ENCODE results near the gene CRHR2.
"Not testable (repeated sequence)": the region's sequence is repeated elsewhere in the genome, so short reads cannot be mapped to it uniquely, and the experiment has no call there.

The CRHR2 gene

DNA sequence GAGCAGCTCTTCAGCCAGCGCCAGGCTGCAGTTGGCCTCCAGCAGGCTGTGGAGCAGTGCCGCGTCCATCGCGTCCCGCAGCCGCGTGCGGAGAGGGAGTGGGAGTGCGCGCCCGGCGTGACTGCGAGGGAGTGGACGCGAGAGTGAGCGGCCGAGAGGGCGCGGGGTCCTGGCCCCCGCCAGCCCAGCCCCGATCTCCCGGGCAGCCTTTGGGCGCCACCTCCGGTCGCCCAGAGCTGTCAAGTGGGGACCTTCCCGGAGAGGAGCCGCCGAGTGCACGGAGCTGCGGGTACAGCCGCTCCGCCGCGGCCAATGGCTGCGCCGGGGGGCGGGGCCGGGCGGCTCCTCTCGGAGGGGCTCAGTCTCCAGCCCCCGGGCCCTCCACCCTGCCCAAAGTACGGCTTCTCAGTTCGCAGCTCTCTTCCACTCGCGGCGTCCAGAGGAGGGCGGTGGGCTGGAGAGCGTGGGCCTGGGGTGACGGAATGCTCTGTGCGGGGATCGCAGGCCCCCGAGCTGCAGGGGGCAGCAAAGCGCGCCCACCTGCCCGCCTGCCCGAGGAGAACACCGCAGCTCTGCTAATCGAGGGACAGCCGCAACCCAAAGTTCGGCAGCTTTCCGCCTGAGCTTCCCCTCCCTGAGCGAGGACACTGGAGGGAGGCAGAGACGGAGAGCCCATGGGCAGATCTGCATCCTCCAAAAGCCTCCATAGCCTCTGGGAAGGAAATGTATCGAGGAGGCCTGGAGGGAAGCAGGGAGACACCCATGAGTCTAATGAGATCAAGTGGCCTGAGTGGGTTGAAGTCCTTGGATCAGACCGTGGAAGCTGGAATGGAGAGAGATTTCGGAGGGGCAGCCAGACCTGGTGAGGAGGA lies at the start of gene CRHR2:
CRHR2 (minus strand) TSS at position 245 of the 872 bp plus-strand sequence; CDS start at position 69, 176 bp downstream.
- DNase-seq (ENCODE audit: low spot score): no peak

DNA sequence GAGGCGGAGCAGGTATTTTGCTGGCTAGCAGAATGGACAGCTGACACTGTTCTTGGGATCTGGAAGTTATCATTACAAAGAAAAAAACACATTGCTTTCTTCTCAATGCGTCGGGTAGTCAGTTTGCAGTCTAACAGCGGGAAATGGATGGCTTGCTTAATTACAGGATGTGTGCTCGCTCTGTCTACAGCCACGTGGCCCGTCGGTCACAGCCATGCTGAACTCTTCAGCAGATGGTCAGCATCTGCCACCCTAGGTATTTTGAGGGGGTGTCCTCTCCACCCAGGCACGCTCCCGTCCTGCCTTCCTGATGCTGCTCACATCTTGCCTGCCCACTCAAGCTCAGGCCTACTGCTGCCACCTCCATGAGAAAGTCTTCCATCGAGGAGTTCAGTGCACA lies 49.3 kb upstream of the CRHR2 start:
- no peak for DNase-seq (ENCODE audit: low spot score)

DNA sequence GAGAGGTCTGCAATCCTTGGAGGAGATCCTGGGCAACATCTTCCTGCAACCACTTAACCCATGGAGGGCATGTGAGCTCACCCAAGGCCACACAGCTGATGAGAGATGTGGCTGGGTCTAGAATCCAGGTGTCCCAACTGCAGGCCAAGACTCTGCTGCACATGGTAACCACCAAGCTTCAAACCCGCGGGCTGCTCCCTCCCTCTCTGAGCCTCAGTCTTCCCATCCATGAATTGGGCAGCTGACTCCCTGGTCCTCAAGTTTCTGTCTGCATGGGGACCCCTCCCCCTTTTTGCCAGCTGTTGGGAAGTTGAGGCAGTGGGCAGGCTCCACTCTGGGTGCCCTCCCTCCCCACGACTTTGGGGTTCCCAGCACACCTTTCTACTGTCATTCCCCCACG lies 48.7 kb upstream of the CRHR2 start:
- no peak for DNase-seq (ENCODE audit: low spot score)

DNA sequence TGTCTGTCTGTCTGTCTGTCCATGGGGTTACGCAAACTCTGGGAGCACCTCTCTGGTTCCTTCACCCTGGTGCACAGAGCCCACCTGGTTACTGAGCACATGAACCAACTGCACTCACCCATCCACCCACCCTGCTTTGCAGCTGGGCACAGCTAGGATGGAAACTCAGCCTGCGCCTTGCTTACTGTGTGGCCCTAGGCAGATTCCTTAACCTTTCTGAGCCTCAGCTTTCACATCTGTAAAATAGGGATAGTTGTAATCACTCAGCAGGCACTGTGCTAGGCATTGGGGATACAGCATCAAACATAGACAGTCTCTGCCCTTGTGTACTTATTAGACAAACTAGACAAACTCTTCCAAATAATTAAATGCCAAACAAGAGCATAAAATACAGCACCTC lies 47.8 kb upstream of the CRHR2 start:
- no peak for DNase-seq (ENCODE audit: low spot score)

DNA sequence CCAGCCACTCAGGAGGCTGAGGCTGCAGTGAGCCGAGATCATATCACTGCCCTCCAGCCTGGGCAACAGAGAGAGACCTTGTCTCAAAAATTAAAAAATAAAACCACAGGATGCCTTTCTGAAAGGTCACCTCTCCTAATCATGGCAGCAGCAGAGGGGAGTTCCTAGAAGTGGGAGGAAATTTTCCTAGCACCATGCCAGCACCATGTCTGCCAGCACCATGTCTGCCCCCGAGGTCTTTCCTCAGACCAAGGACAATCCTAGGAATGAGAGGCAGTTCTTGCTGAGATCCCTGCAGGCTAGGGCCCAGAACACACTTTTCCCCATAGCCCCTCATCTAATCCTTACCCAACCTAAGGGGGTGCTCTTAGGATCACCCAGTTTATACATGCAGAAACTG lies 47.4 kb upstream of the CRHR2 start:
- DNase-seq (ENCODE audit: low spot score): no peak

DNA sequence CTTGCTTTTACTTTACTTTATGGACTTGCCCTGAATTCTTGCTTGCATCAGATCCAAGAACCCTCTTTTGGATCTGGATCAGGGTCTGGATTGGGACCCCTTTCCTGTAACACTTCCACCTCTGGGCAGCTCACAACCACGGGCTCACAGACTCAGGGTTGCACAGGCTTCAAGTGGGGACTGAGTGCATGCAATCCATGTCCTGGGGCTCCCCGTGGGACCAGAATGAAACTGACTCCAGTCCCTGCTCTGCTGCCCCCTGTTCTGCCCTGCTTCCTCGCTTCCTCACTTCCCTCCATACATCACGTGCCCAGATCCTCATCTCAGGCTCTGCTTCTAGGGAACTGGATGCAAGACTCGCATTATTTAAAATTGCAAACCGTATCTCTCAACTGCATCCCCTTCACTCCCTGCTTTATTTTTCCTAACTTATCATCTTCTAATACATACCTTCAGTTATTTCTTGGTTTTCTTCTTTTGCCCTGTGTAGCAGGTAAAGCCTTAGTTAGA lies 46.4 kb upstream of the CRHR2 start:
- no peak for DNase-seq (ENCODE audit: low spot score)

DNA sequence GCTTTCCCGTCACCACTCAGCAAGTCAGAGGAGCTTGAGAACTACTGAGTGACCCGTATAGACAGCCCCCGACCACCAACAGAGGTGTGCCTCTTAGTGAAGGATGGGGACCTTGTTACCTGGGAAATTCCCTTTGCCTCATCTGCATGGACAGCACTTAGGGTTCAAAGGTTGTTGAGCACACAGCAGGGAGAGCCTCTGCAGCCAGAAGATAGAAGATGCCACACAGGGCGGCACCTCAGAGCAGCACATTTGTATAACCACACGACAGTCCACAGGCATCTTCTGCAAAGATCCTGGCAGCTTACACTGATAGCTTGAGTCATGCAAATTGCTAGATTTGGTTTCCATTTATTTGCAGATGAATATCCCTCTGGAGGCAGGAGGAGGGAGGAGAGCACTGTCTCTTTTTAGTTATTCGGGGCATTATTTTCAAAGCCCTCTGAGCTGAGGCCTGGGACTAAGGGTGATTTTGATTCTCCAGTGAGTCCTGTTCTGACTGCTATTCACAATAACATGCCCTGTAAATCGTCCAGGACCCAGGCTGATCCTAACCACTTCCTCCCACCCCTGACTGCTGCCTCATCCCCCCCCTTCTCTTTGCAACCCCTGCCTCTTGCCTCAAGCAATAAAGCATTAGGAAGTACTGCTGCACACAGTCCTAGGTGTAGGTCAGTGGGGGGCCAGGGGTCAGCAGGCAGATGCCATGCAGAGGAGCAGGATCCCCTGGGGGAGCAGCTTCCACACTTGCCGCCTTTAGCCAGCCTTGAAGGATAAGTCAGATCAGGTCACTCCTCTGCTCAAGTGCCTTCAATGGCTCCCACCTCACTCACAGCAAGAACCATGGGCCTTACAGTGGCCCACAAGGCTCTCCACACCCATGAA lies 45.0 kb upstream of the CRHR2 start:
- DNase-seq (ENCODE audit: low spot score): no peak

DNA sequence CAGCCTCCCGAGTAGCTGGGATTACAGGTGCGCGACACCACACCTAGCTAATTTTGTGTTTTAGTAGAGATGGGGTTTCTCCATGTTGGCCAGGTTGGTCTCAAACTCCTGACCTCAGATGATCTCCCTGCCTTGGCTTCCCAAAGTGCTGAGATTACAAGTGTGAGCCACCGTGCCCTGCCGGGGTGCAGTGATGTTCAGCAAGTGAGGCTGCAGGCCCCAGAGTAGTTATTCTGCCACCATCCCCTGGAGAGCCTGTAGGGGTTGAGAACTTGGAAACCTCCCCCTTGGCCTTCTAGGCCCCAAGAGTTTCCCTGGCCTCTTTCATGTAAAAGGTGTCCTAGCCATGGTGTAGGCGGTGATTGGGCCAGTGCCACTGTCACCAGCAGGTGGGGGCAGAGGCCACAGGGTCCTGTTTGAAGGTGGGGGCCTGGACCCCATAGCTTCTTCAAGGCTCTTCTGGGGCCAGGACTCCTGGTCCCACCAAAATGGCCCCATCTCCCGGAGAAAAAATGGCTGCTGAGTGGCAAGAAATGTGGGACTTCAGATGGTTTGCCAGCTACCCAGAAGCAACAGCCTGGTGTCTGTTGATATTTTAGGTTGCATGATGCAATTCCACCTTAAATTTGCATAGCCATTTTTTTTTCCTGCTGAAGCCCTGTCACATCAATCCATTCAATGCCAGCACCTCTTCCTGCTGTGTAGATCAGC lies 44.2 kb upstream of the CRHR2 start:
- no peak for DNase-seq (ENCODE audit: low spot score)

DNA sequence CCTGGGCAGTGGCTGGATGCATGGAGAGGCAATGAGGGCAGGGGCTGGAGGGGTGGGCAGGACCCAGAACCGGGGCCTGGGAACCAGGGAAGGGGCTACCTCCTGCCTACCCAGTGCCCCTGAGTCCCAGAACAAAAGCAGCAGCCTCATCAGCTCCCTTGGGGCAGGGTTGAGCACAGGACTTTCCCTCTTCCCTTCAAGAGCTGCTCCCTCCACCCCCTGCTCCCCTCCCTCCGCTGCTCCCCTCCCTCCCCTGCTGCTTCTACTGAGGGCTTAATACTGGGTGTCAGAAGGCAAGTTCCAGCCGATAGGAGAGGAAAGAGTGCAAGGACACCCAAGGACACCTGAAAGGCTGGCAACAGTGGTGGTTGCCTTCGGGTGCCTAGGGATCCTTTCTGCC lies 41.5 kb upstream of the CRHR2 start:
- no peak for DNase-seq (ENCODE audit: low spot score)

DNA sequence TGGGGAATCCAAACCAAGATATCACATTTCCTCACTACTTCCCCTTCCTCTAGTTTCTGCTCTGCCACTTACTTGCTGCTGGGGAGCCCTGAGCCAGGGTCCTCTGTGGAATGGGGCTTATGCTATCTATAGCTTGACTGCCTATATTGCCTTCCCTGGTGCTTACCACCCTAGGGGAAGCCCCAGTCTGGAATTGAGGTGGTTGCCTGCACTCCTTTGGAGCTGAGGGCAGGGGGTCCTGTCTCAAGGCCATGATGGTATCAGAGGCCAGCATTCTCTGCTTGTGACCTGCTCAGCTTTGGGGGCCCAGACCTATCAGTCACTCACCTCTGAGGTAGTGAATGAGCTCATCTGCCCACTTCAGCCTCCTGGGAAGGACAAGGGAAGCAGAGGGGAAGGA lies 40.4 kb upstream of the CRHR2 start:
- DNase-seq (ENCODE audit: low spot score): no peak

DNA sequence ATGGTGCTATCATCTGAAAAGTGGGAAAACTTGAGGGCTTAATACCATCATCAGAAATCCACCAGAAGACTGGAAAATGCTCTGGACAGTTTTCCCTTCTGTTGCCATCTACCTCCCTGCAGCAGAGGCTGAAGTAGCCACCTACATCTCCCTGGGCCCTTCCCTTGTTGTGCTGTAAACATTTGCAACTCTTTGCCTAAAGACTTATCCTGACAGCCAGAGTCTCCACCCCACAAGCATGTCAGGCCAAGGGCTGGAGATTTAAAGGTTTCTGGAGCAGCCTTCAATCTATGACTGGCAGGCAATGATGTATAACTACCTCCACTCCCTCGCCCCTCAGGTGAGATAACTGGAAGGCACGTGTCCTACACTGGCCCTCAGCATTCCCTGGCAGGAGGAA lies 39.9 kb upstream of the CRHR2 start:
- no peak for DNase-seq (ENCODE audit: low spot score)

DNA sequence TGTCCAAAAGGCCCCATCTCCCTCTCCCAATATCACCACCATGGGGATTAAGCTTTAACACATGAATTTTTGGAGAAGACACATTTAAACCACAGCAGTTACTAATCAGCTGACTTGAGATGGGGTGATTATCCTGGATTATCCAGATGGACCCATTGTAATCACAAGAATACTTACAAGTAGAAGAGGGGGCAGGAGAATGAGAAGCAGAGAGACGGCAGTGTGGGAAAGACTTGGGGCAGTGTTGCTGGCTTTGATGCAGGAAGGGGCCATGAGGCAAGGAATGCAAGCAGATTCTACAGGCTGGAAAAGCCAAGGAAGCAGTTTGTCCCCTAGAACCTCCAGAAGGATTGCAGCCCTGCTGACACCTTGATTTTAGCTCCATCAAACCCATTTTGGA lies 39.0 kb upstream of the CRHR2 start:
- DNase-seq (ENCODE audit: low spot score): no peak

DNA sequence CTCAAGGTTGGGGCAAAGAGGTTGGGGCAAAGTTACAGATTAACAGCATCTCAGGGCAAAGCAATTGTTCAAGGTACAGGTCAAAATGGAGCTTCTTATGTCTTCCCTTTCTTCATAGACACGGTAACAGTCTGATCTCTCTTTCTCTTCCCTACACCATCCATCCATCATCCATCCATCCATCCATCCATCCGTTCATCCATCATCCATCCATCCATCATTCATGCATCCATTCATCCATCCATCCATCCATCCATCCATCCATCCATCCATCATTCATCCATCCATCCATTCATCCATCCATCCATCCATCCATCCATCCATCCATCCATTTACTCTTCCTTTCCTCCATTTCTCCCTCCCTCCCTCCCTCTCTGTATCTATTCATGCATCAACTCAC lies 37.2 kb upstream of the CRHR2 start:
- DNase-seq (ENCODE audit: low spot score): not testable (repeated sequence)

DNA sequence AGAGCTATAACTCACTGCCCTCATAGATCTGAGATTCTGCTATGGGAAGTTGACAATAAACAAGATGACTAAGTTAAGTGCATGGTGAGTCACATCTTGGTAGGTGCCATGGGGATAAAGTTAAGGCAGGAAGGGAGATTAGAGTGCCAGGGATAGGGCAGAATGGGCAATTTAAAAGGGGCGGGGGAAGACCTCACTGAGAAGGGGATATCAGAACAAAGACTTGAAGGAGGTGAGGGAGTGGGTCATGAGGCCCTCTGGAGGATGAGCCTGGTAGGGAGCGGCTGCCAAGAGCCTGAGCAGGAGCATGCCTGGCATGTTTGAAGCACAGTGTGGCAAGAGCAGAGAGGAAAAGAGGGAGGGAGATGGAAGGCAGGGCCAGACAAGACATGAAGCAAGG lies 34.9 kb upstream of the CRHR2 start:
- DNase-seq (ENCODE audit: low spot score): no peak

DNA sequence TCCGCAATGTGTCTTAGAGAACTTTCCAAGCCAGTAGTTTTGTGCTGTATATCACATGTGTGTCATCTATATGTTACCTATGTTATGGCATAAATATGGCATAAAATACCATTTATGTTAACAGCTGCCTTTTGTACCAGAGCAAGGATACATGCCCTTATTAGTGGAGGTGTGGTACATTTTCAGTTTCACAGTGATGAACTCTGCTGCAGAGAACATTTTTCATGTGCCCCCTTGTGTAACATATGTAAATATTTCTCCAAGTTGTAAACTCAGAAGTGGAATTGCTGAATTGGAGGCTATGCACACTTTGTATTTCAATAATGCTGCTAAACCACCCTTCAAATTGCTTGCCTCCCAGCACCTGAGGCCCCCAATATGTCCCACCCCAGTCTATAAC lies 31.9 kb upstream of the CRHR2 start:
- DNase-seq (ENCODE audit: low spot score): no peak

DNA sequence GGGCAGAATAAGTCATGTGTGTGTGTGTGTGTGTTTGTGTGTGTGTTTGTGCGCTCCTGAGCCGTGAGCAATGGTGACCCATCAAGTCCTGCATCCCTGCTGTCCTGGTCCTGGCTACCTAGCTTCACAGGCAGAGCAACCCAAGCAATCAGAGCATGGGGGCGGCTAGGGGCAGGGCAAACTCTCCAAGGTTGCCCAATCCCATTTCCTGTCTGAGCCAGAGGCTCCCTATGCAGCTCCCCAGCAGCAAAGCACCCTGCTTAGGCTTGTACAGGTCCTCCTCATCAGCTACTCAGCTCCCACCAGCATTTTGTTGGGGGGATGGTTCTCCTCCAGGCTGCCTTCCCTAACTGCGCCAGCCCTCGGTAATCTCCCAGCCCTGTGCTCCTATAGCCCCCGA lies 31.1 kb upstream of the CRHR2 start:
- DNase-seq (ENCODE audit: low spot score): no peak

DNA sequence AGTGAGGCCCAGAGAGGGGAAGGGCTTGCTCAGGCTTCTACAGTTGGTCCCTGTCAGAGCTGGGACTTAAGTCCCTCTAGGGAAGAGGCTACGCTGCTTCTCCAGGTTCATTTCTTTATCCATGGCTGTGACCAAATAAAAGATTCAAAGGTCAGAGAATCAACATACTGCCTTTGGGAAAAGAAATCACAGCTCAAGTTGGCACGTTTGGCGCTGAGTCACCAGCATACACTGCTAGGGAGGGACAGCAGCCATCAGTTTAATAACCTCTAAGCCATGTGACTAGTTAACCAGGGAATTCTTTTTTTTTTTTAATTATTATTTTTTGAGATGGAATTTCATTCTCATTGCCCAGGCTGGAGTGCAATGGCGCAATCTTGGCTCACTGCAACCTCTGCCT lies 28.4 kb upstream of the CRHR2 start:
- DNase-seq (ENCODE audit: low spot score): no peak

DNA sequence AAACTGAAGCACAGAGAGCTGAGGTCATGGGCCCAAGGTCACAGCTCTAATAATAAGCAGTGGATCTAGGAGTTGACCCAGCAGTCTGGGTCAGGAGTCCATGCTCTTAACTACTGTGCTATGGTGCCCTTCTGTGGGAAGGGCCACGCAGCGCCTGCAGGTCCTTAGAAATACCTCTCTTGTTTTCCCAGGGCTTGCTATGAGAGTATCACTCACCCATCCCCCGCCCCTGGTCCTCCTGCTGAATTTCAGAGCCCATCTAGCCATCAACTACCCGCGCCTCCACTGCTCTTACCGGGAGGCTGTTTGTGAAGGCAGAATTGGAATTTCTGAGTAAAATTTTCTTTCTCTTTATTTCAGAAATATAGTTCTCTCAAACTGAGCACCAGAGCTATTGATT lies 27.3 kb upstream of the CRHR2 start:
- DNase-seq (ENCODE audit: low spot score): no peak

DNA sequence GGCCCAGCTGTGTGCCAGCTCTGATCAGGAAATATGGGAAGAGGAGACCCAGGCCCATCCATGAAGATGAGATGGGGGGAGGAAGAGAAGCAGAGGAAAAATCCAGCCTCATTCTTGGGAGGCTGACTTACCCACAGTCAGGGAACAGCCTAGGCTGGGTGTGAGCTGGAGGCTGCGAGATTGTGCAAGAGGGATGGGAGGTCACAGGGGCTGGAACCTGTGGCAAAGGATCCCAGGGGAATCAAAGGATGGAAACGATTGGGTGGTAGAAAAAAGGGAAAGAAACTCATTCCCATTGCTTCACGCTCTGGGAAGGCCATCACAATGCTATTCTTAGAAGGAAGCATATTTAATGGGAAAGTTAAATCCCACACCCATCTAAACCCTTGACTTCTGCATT lies 26.7 kb upstream of the CRHR2 start:
- no peak for DNase-seq (ENCODE audit: low spot score)

DNA sequence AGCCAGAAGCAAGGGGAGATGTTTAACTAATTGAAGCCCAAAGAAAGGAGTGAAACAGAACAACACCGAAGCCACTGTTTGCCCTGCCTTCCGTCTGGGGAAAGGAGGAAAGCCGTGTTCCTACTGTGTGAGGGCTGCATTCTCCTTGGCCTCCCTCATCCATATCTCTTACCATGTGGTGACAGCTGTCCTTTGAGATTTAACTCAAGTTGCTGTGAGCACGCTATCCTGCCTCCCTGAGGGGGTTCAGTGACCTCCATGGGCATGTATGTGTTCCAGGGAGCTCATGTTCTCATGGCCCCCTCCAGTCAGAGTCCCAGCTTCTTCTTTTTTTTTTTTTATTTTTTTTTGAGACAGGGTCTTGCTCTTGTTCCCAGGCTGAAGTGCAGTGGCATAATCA lies 26.2 kb upstream of the CRHR2 start:
- DNase-seq (ENCODE audit: low spot score): no peak

DNA sequence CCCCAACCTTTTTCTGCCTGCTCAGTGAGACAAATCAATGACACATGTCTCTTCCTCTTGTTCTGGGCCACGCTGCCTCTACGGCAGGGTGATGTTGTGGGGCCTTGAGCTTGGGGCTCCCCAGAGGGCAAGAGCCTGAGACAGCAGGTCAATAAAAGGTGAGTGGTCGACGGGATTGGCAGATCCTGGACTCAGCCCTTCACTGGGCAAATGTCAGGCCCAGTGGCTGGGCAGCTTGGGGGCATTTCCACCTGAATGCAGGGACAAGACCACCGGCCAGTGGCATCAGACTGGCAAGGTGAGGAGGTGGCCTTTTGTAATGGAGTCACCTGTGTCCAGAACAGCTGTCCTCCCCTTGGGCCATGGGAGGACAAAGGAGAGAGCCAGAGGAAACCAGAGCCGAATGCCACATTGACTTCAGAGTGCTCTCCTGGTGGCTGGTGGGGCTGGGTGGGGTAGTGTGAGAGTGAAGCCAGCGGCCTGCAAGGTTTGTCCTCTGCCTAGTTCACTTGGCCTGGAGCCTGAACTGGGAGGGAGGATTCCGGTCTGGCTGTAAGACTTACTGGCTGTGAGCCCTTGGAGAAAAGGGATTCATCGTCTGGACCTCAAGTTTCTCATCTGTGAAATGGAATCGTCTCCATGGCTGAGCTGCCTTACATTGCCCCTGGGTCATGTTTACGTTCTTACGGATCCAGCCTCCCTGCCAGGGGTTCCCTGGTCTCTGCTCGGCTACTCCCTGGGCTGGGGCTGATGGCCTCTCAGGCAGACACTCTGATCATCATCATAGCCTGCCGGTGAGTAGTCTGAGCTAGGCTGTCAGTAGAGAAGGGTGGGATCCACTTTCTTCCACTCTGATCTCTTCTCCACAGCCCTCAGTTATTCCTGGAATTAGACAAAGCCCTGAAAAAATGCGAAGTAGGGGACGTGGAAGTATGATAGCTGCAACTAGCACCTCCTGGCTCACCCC lies 25.4 kb upstream of the CRHR2 start:
- DNase-seq (ENCODE audit: low spot score): no peak
